HCT116 (cell line): ENCODE measurements around the gene DCAF15. TPM values are rescaled to one million over a fixed set of nuclear protein-coding genes. Genes with fewer than 3 reads are reported as not detected.

Source experiments
- ATAC-seq: fragments of 200-7000 bp; cut with Tn5 transposase; 2 replicates; pipeline ENCODE4 v1.9.1; 2020; ENCODE audit warnings: mild to moderate bottlenecking, moderate library complexity
- BruUV-seq: library from RNA; stranded (reverse); fragments of 400-500 nt; replicated peaks from 2 replicates; lab custom pipeline; 2021; lab: Mats Ljungman, UMichigan
- CTCF ChIA-PET: fragments of 300-600 bp; sonication (Branson Sonifier 250); formaldehyde crosslinking; loops from one replicate; lab custom pipeline; 2021; ENCODE audit warnings: antibody characterized with exemption; lab: Charles Lee
- POLR2A ChIA-PET: fragments of 300-600, 350-600 bp; sonication (Branson Sonifier 250); formaldehyde crosslinking; loops from one replicate; lab custom pipeline; 2021; ENCODE audit warnings: antibody characterized with exemption; lab: Charles Lee
- RAD21 ChIA-PET, 2 experiments: fragments of 300-600 bp; sonication (Branson Sonifier 250); formaldehyde crosslinking; loops; one replicate each; lab custom pipeline; 2023; ENCODE audit warnings: low total read pairs in 2 of 2; ENCODE audit not compliant: uncharacterized antibody in 2 of 2, unreplicated experiment in 2 of 2, low non-redundant PET in 1 of 2; lab: Charles Lee
- DNase-seq: peaks from one replicate; pipeline ENCODE4 v3.0.0-alpha.2; 2010; ENCODE audit warnings: low read depth, low spot score
- H2AFZ ChIP-seq: fragments of 200-600 bp; shearing (Covaris generic), sonication (generic); 2 replicates; pipeline ENCODE4 v1.6.1; 2017; ENCODE audit warnings: low read depth, mixed run types, mixed read lengths, antibody characterized with exemption, low read length; ENCODE audit not compliant: poor library complexity, severe bottlenecking
- H3K27ac ChIP-seq: 2 replicates; pipeline ENCODE4 v1.5.1; 2012; ENCODE audit warnings: low read depth, low read length
- H3K27me3 ChIP-seq: fragments of 200-600 bp; sonication (generic); 2 replicates; pipeline ENCODE4 v1.6.1; 2016; ENCODE audit warnings: mixed run types, low read length, mixed read lengths; ENCODE audit not compliant: insufficient read depth
- H3K36me3 ChIP-seq, 2 experiments: fragments of 200-500 bp in 1 of 2; fragments of 200-600 bp in 1 of 2; sonication (Bioruptor generic) in 1 of 2; sonication (generic) in 1 of 2; 2 replicates each; pipeline versions ENCODE4 v1.5.1 to v1.6.1; 2014 to 2016; ENCODE audit warnings: low read length in 2 of 2, inconsistent platforms in 1 of 2, mixed read lengths in 1 of 2, mixed run types in 1 of 2; ENCODE audit not compliant: insufficient read depth in 2 of 2, control insufficient read depth in 1 of 2
- H3K4me1 ChIP-seq, 2 experiments: fragments of 200-600 bp in 1 of 2; sonication (generic) in 1 of 2; 2 replicates each; pipeline versions ENCODE4 v1.5.1 to v1.6.1; 2012 to 2017; ENCODE audit warnings: low read length in 2 of 2, inconsistent platforms in 1 of 2, mild to moderate bottlenecking in 1 of 2, mixed read lengths in 1 of 2, mixed run types in 1 of 2, moderate library complexity in 1 of 2; ENCODE audit not compliant: insufficient read depth in 2 of 2, control insufficient read depth in 1 of 2
- H3K4me2 ChIP-seq: fragments of 200-600 bp; sonication (generic); 2 replicates; pipeline ENCODE4 v1.6.1; 2017; ENCODE audit warnings: mixed run types, low read length, mixed read lengths
- H3K4me3 ChIP-seq, 2 experiments: fragments of 200-600 bp in 1 of 2; sonication (generic) in 1 of 2; replicated peaks in 1 of 2; 2 replicates each; pipeline ENCODE4 v1.5.1; 2011 to 2016; ENCODE audit warnings: low read length in 2 of 2, control low read depth in 1 of 2, low read depth in 1 of 2, mild to moderate bottlenecking in 1 of 2, mixed read lengths in 1 of 2, mixed run types in 1 of 2
- H3K79me2 ChIP-seq: fragments of 200-600 bp; sonication (generic); 2 replicates; pipeline ENCODE4 v1.6.1; 2017; ENCODE audit warnings: mild to moderate bottlenecking, mixed run types, low read length, moderate library complexity, mixed read lengths; ENCODE audit not compliant: insufficient read depth
- H3K9ac ChIP-seq: fragments of 200-600 bp; sonication (generic); 2 replicates; pipeline ENCODE4 v1.6.1; 2016; ENCODE audit warnings: low read length, mixed read lengths
- H3K9me2 ChIP-seq: fragments of 200-600 bp; sonication (generic), shearing (Covaris generic); 2 replicates; pipeline ENCODE4 v1.6.1; 2017; ENCODE audit warnings: mixed run types, mild to moderate bottlenecking, moderate library complexity; ENCODE audit not compliant: insufficient read depth
- H3K9me3 ChIP-seq, 2 experiments: fragments of 200-500 bp in 1 of 2; fragments of 200-600 bp in 1 of 2; sonication (Bioruptor generic) in 1 of 2; sonication (generic) in 1 of 2; 2 replicates each; pipeline ENCODE4 v1.6.1; 2014 to 2017; ENCODE audit warnings: low read length in 2 of 2, mixed read lengths in 2 of 2, inconsistent platforms in 1 of 2, low read depth in 1 of 2, mild to moderate bottlenecking in 1 of 2, mixed run types in 1 of 2, moderate library complexity in 1 of 2; ENCODE audit not compliant: control insufficient read depth in 1 of 2, insufficient read depth in 1 of 2
- H4K20me1 ChIP-seq: fragments of 200-600 bp; sonication (generic), shearing (Covaris generic); 2 replicates; pipeline ENCODE4 v1.6.1; 2017; ENCODE audit warnings: mixed run types, mild to moderate bottlenecking, moderate library complexity; ENCODE audit not compliant: insufficient read depth
- EGR1 ChIP-seq: IDR thresholded peaks from 2 replicates; pipeline ENCODE4 v1.6.1; 2012; ENCODE audit warnings: low read depth
- ELF1 ChIP-seq: IDR thresholded peaks from 2 replicates; pipeline ENCODE4 v1.6.1; 2012; ENCODE audit warnings: low read depth, borderline replicate concordance
- JUND ChIP-seq: IDR thresholded peaks from 2 replicates; pipeline ENCODE4 v1.6.1; 2012
- POLR2A ChIP-seq: IDR thresholded peaks from 2 replicates; pipeline ENCODE4 v1.7.0; 2011; ENCODE audit warnings: borderline replicate concordance; ENCODE audit not compliant: insufficient read depth, insufficient read length; ENCODE audit errors: extremely low read depth
- SIN3A ChIP-seq: IDR thresholded peaks from 2 replicates; pipeline ENCODE4 v1.6.1; 2012; ENCODE audit warnings: low read depth
- SP1 ChIP-seq: IDR thresholded peaks from 2 replicates; pipeline ENCODE4 v1.6.1; 2012; ENCODE audit warnings: low read depth
- SRF ChIP-seq: IDR thresholded peaks from 2 replicates; pipeline ENCODE4 v1.6.1; 2012; ENCODE audit warnings: low read depth
- YY1 ChIP-seq: IDR thresholded peaks from 2 replicates; pipeline ENCODE4 v1.6.1; 2011; ENCODE audit warnings: low read length, low read depth, moderate library complexity, mild to moderate bottlenecking; ENCODE audit not compliant: insufficient replicate concordance; ENCODE audit errors: extremely low read depth
- ZNF274 ChIP-seq: fragments of 200-500 bp; sonication (Bioruptor generic); IDR thresholded peaks from 2 replicates; pipeline ENCODE4 v1.6.1; 2014; ENCODE audit warnings: mild to moderate bottlenecking, low read depth, low read length, inconsistent platforms
- intact Hi-C: fragments of 100-400 bp; cut with micrococcal nuclease; formaldehyde crosslinking; loops from 2 replicates; pipeline ENCODE4 v1.10.0; 2022
- total RNA-seq: library from RNA; stranded (reverse); gene quantifications from one replicate; pipeline ENCODE4 v1.2.1, GENCODE V29; 2021; ENCODE audit not compliant: unreplicated experiment
- TF ChIP-seq, protein P1 (sequence below): IDR thresholded peaks from 2 replicates; pipeline ENCODE4 v1.6.1; 2011; ENCODE audit warnings: mild to moderate bottlenecking, low read length, moderate library complexity; ENCODE audit not compliant: insufficient replicate concordance; ENCODE audit errors: extremely low read depth
- TF ChIP-seq, protein P2 (sequence below): IDR thresholded peaks from 2 replicates; pipeline ENCODE4 v1.6.1; 2012
- TF ChIP-seq, protein P3 (sequence below): IDR thresholded peaks from 2 replicates; pipeline ENCODE4 v1.6.1; 2012

DCAF15 gene
- total RNA-seq, 1 experiment from 2014 or later, result 46.2 TPM

DNA sequence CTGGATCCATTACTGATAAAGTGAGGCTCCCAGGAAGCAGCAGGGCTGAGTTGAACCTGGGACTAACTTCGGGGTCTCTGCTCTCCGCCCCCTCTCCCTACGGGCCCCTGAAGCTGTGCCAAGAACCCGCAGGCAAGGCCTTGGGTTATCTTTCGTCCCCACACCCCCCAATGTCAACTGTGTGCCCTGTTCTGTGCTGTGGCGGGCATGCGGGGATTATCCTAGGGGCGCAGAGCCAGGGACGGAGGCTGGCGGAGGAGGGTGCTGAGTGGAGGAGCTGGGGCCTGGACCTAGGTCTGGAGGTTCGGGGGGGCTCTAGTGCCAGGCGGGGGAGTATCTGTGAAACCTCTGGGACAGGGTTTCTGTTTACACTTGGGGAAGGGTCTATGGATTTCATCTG lies 27.4 kb downstream of the DCAF15 start:
- Histone ChIP-seq H4K20me1 (no peaks in the 10 kb centered on the region), H2AFZ (no peak overlapping the region), H3K9me3 (no peaks in the 10 kb centered on the region), H3K9me2 (no peaks in the 10 kb centered on the region), H3K36me3 (no peaks in the 10 kb centered on the region; a peak in 1 of 4 replicates), H3K27ac (no peak overlapping the region), H3K4me2 (no peak overlapping the region), H3K4me3 (no peak overlapping the region), H3K9ac (no peak overlapping the region), H3K27me3 (no peaks in the 10 kb centered on the region), H3K79me2 (no peaks in the 10 kb centered on the region), H3K4me1 (no peaks in the 10 kb centered on the region; a peak in 1 of 4 replicates)
- DNase-seq (no peak), ATAC-seq (no peak)
- intact Hi-C loops, result no loop called here
- RAD21 ChIA-PET, result no interaction called here
- POLR2A ChIA-PET, result no interaction called here
- no TSS peak for BruUV-seq
- CTCF ChIA-PET, result no interaction called here
- TF ChIP-seq SP1 (no peak), POLR2A (no peak), SRF (no peak), YY1 (no peak), EGR1 (no peak), ZNF274 (no peak), ELF1 (no peak), JUND (no peak), SIN3A (no peak)
- TF ChIP-seq, protein P1, sequence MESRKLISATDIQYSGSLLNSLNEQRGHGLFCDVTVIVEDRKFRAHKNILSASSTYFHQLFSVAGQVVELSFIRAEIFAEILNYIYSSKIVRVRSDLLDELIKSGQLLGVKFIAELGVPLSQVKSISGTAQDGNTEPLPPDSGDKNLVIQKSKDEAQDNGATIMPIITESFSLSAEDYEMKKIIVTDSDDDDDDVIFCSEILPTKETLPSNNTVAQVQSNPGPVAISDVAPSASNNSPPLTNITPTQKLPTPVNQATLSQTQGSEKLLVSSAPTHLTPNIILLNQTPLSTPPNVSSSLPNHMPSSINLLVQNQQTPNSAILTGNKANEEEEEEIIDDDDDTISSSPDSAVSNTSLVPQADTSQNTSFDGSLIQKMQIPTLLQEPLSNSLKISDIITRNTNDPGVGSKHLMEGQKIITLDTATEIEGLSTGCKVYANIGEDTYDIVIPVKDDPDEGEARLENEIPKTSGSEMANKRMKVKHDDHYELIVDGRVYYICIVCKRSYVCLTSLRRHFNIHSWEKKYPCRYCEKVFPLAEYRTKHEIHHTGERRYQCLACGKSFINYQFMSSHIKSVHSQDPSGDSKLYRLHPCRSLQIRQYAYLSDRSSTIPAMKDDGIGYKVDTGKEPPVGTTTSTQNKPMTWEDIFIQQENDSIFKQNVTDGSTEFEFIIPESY, result no peak
- TF ChIP-seq, protein P2, sequence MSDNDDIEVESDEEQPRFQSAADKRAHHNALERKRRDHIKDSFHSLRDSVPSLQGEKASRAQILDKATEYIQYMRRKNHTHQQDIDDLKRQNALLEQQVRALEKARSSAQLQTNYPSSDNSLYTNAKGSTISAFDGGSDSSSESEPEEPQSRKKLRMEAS, result no peak
- TF ChIP-seq, protein P3, sequence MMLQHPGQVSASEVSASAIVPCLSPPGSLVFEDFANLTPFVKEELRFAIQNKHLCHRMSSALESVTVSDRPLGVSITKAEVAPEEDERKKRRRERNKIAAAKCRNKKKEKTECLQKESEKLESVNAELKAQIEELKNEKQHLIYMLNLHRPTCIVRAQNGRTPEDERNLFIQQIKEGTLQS, result no peak
